Measurements from ENCODE around the gene SERPINB10.

Gene SERPINB10

GRCh38 chr18:63887424-63887823 lies 20.3 kb upstream of the SERPINB10 start, which contains the start of gene SERPINB2:
Gene SERPINB2 (plus strand): TSS chr18:63887705. CDS start chr18:63891445, 3,740 bp downstream.
- no peak within 1 kb of the TSS for H3K4me3 ChIP-seq (ENCODE audit: low read depth, low read length)
- no peak for TF ChIP-seq MYC (IDR thresholded peaks at IDR 0.05; ENCODE audit: low read depth, low read length)
- TF ChIP-seq, protein P1, sequence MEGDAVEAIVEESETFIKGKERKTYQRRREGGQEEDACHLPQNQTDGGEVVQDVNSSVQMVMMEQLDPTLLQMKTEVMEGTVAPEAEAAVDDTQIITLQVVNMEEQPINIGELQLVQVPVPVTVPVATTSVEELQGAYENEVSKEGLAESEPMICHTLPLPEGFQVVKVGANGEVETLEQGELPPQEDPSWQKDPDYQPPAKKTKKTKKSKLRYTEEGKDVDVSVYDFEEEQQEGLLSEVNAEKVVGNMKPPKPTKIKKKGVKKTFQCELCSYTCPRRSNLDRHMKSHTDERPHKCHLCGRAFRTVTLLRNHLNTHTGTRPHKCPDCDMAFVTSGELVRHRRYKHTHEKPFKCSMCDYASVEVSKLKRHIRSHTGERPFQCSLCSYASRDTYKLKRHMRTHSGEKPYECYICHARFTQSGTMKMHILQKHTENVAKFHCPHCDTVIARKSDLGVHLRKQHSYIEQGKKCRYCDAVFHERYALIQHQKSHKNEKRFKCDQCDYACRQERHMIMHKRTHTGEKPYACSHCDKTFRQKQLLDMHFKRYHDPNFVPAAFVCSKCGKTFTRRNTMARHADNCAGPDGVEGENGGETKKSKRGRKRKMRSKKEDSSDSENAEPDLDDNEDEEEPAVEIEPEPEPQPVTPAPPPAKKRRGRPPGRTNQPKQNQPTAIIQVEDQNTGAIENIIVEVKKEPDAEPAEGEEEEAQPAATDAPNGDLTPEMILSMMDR (IDR thresholded peaks at IDR 0.05; ENCODE audit: low read depth, low read length) = no peak
- no peak for TF ChIP-seq POLR2A (IDR thresholded peaks at IDR 0.05; ENCODE audit: extremely low read depth, insufficient read length)
- TF ChIP-seq MAX (IDR thresholded peaks at IDR 0.05; ENCODE audit: low read depth, low read length) = no peak
- DNase-seq (ENCODE audit: low read depth) = no peak

DNA sequence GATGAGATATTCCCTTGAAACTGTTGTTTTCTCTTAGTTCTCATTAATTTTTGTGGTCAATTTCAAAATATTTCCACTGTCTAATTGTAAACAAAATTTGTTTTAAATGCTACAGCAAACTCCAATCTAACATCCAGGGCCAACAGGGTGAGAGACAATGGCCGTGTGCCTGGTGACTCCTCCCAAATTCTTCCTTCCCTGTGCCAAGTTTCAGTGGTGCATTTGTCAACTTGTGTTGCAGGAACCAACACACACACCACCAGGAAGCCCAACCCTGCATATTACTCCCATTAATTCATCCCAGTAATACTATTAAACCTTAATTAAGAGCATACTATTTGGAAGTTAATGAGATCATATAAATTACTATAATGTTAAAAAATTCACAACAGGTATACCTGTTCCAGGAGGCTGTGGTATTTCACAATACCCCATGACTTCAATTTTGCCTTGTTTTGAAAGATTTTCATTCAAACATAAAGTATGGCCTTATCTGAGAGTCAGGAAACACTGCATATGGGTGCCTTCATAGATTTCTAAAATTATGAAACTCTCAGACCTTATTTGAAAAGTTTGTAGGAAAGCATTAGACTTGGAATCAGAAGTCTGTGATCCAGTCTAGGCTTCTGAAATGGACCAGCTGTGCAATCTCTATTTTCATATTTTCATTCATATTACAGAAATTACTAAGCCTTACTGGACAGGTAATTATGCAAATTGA lies 19.1 kb upstream of the SERPINB10 start:
- TF ChIP-seq, protein P1 (IDR thresholded peaks at IDR 0.05; ENCODE audit: low read depth, low read length) = no peak
- TF ChIP-seq MYC (IDR thresholded peaks at IDR 0.05; ENCODE audit: low read depth, low read length) (no peak), MAX (IDR thresholded peaks at IDR 0.05; ENCODE audit: low read depth, low read length) (no peak), POLR2A (IDR thresholded peaks at IDR 0.05; ENCODE audit: extremely low read depth, insufficient read length) (no peak)
- no peak overlapping the region for H3K4me3 ChIP-seq (ENCODE audit: low read depth, low read length)
- no peak for DNase-seq (ENCODE audit: low read depth)

DNA sequence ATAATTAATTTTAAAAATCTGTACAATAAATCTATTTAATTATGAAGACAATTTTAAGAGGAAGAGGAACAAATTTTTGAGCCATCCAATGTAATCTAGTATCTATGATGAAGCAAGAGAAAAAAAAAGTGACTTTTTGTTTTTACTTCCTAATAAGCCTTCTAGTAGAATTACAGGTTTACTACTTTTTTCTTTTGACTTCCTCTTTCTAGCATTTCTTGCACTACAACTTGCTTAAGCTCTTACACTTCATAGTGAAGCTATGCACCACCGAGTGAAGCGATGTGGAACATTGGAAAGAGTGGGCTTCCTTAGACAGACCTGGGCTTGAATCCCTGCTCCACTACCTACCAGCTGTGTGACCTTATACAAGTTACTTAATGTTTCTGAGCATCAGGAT lies 18.1 kb upstream of the SERPINB10 start:
- DNase-seq (ENCODE audit: low read depth) = peak; percentile 49
- H3K4me3 ChIP-seq (ENCODE audit: low read depth, low read length) = no peak overlapping the region
- TF ChIP-seq POLR2A (IDR thresholded peaks at IDR 0.05; ENCODE audit: extremely low read depth, insufficient read length) (no peak), MYC (IDR thresholded peaks at IDR 0.05; ENCODE audit: low read depth, low read length) (no peak)

DNA sequence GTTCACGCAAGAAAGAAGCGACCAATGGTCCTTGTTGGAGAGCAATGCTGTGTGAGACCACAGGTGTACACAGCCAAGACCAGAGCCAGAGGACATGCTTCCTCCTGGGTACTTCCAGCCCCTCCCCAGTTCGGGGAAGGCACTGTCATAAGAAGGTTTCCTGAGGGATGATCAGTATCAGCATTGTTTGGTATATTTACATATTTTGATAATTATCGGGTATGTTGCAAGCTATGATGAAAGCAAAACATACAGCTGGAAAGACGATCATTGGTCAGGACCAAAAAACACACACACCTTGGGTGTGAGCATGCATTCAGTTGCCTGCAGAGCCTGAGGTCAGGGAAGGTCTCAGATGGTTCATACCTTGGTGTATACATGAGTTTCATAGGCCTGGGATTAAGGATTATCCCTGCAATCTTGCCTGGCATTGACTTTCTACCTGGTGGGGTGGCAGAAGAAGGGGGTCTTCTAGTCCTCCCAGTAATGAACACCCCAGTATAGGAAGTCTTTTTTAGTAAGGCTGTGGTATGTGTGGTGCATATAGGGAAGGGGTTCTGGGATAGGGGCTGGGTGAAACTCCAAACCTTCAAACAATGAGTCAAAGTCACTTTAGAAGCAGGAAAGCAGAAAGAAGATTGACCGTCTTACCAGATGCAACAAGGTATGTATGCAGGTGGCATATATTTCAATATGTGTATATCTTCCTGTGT lies 17.4 kb upstream of the SERPINB10 start:
- DNase-seq (ENCODE audit: low read depth) = no peak
- no peak overlapping the region for H3K4me3 ChIP-seq (ENCODE audit: low read depth, low read length)
- no peak for TF ChIP-seq MYC (IDR thresholded peaks at IDR 0.05; ENCODE audit: low read depth, low read length)
- no peak for TF ChIP-seq POLR2A (IDR thresholded peaks at IDR 0.05; ENCODE audit: extremely low read depth, insufficient read length)
- no peak for TF ChIP-seq MAX (IDR thresholded peaks at IDR 0.05; ENCODE audit: low read depth, low read length)
- TF ChIP-seq, protein P1 (IDR thresholded peaks at IDR 0.05; ENCODE audit: low read depth, low read length) = no peak

DNA sequence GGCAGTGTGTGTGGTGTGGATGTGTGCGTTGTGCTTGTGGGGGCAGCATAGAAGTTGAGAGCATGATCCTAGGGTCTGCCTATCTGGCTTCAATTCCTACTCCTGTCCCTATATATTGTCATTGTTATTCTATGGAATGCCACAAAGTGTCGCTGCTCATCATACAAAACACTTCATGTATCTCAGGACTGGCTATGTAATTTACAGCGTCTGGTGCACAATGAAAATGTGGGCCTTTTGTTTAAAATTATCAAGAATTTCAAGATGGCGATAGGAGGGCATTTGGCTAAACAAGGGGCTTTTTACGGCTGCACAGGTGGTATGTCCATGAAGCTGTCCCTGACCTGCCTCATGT lies 16.8 kb upstream of the SERPINB10 start:
- no peak overlapping the region for H3K4me3 ChIP-seq (ENCODE audit: low read depth, low read length)
- peak; percentile 51 for DNase-seq (ENCODE audit: low read depth)

More for the DNA sequence above, 16.8 kb upstream of the SERPINB10 start:
- TF ChIP-seq MYC (IDR thresholded peaks at IDR 0.05; ENCODE audit: low read depth, low read length) (no peak), POLR2A (IDR thresholded peaks at IDR 0.05; ENCODE audit: extremely low read depth, insufficient read length) (no peak), MAX (IDR thresholded peaks at IDR 0.05; ENCODE audit: low read depth, low read length) (no peak)
- TF ChIP-seq, protein P1 (IDR thresholded peaks at IDR 0.05; ENCODE audit: low read depth, low read length) = no peak

All from NB4 (cell line).